Brain microvascular endothelial cell (primary cell): Measurements from ENCODE around the gene OR5L1.

Experiments used
- DNase-seq: peaks from one replicate; pipeline ENCODE4 v3.0.0-alpha.2; 2020
- H3K27ac ChIP-seq: fragments of 250-450 bp; sonication (Bioruptor Pico); 2 replicates; pipeline ENCODE4 v1.5.1; 2020; ENCODE audit warnings: mild to moderate bottlenecking, moderate library complexity
- H3K27me3 ChIP-seq: fragments of 250-450 bp; sonication (Bioruptor Pico); replicated peaks from 2 replicates; pipeline ENCODE4 v1.5.1; 2020; ENCODE audit warnings: mild to moderate bottlenecking
- H3K36me3 ChIP-seq: fragments of 250-450 bp; sonication (Bioruptor Pico); replicated peaks from 2 replicates; pipeline ENCODE4 v1.5.1; 2020; ENCODE audit warnings: mild to moderate bottlenecking
- H3K4me3 ChIP-seq: 2 replicates; pipeline ENCODE4 v1.5.1; 2011; ENCODE audit warnings: low read depth, mild to moderate bottlenecking, control low read depth, low read length, moderate library complexity
- in situ Hi-C: cut with HindIII; loops from 2 replicates; pipeline ENCODE4 v1.10.0; 2017; ENCODE audit warnings: low sequenced_read_pairs, low pct_ligation_motif_present
- TF ChIP-seq, protein P1 (sequence below): IDR thresholded peaks from 2 replicates; pipeline ENCODE4 v1.5.1; 2011; ENCODE audit warnings: low read depth, mild to moderate bottlenecking, moderate library complexity, low read length, control low read depth, inconsistent platforms; ENCODE audit errors: missing control alignments

OR5L1 gene

DNA sequence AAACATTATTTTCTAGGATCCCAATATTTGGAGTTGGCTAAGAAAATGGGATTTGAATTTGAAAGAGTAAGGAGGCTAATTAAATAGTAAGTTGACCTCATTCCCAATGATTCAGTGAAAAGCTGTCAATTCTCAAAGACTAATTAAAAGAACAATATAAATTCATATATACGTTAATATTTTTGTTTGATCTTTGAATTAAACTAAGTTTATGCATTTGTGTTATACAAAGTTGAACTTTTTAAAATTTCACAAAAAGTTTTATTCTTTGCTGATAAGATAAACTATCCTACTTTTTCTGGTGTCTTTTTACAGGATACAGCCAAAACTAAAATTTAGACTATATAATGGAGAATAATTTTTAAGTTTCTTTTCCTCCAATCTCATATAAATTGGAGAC is at the start of gene OR5L1:
OR5L1 (plus strand) TSS at position 301 of the 400 bp plus-strand sequence. CDS start 100 bp downstream, outside the sequence.
- DNase-seq = no peak
- Histone ChIP-seq H3K4me3 (no peak within 1 kb of the TSS), H3K27me3 (no peaks in the 10 kb centered on the region), H3K27ac (no peak within 1 kb of the TSS), H3K36me3 (no peaks in the 10 kb centered on the region)
- in situ Hi-C loops = no loop called here
- TF ChIP-seq, protein P1, sequence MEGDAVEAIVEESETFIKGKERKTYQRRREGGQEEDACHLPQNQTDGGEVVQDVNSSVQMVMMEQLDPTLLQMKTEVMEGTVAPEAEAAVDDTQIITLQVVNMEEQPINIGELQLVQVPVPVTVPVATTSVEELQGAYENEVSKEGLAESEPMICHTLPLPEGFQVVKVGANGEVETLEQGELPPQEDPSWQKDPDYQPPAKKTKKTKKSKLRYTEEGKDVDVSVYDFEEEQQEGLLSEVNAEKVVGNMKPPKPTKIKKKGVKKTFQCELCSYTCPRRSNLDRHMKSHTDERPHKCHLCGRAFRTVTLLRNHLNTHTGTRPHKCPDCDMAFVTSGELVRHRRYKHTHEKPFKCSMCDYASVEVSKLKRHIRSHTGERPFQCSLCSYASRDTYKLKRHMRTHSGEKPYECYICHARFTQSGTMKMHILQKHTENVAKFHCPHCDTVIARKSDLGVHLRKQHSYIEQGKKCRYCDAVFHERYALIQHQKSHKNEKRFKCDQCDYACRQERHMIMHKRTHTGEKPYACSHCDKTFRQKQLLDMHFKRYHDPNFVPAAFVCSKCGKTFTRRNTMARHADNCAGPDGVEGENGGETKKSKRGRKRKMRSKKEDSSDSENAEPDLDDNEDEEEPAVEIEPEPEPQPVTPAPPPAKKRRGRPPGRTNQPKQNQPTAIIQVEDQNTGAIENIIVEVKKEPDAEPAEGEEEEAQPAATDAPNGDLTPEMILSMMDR = no peak

DNA sequence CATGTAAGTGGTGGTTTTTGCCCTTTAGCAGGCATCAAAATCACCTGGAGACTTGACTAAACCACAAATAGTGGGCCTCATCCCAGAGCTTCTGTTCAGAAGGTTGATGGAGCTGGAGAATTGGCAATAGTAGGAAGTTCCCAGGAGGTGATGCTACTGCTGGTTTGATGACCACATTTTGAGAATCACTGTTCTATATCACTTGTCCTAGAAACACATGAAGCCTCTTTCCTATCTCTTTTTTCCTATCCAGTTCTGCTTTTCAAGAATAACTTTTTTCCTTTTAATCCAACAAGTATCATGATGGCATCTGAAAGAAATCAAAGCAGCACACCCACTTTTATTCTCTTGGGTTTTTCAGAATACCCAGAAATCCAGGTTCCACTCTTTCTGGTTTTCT is 38.0 kb upstream of the OR5L1 start, which contains the start of gene OR5D13:
OR5D13 (plus strand) TSS at position 301 of the 400 bp plus-strand sequence; CDS start at position 301, 0 bp downstream.
- no peak within 1 kb of the TSS for H3K27ac ChIP-seq
- no peak within 1 kb of the TSS for H3K4me3 ChIP-seq
- H3K27me3 ChIP-seq = no peaks in the 10 kb centered on the region
- TF ChIP-seq, protein P1 = no peak
- DNase-seq = no peak
- H3K36me3 ChIP-seq = no peaks in the 10 kb centered on the region
- in situ Hi-C loops = no loop called here

DNA sequence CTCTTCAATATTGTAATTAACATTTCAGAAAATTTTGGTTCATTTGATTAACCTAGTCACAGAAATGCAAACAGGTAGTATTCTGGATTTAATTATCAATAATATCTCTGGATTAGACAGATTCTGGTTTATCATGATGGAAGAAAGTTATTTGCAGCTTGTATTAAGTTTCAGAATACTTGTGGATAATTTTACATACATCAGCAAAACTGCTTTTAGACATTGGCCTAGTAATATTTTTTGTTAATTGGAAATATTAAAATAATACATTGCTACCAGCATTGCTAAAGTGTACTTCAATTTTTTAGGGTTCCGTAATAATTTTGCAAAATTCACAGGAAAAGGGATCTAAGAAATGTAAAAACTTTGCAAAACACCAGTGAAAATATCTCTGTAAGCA is 19.6 kb upstream of the OR5L1 start:
- H3K4me3 ChIP-seq = no peak overlapping the region
- H3K27me3 ChIP-seq = no peaks in the 10 kb centered on the region
- no peak overlapping the region for H3K27ac ChIP-seq
- DNase-seq = no peak
- in situ Hi-C loops = no loop called here
- TF ChIP-seq, protein P1 = no peak
- H3K36me3 ChIP-seq = no peaks in the 10 kb centered on the region

DNA sequence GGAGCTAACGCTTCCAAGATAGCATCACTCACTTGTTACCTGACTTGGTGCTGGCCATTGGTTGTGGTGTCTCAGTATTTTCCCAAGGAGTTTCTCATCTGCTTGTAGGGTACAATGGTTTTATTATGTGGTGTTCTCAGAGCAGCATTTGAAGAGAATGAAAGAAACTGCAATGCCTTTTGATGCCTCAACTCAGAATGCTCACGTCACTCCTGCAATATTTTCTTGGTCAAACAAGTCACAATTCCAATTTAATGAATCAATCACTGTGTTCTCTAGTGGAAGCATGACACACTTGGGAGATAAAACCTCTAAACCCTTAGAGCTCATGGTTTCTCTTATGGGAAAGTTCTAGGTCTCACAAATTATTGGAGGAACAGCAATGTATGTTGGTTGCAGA is 17.8 kb upstream of the OR5L1 start:
- no peaks in the 10 kb centered on the region for H3K27me3 ChIP-seq
- no peak for DNase-seq
- in situ Hi-C loops = no loop called here
- TF ChIP-seq, protein P1 = no peak
- no peaks in the 10 kb centered on the region for H3K36me3 ChIP-seq
- H3K4me3 ChIP-seq = no peak overlapping the region
- no peak overlapping the region for H3K27ac ChIP-seq

DNA sequence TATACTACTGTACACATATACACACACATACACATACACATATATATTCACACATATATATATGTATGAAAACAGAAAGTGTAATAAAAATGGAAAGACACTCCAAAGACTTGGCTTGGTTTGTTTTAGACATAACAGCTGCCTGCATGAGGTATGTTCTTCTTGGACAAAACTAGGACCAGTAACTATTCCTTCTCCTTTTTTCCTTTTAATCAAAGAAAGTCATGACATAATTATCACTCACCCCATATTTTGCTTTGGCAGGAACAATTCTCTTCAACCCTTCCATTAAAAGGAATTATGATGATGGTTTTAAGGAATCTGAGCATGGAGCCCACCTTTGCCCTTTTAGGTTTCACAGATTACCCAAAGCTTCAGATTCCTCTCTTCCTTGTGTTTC is 15.9 kb upstream of the OR5L1 start, which contains the start of gene OR5D14:
OR5D14 (plus strand) TSS at position 301 of the 400 bp plus-strand sequence; CDS start at position 301, 0 bp downstream.
- TF ChIP-seq, protein P1 = no peak
- Histone ChIP-seq H3K27ac (no peak within 1 kb of the TSS), H3K4me3 (no peak within 1 kb of the TSS), H3K27me3 (no peaks in the 10 kb centered on the region), H3K36me3 (no peaks in the 10 kb centered on the region)
- DNase-seq = no peak
- in situ Hi-C loops = no loop called here

DNA sequence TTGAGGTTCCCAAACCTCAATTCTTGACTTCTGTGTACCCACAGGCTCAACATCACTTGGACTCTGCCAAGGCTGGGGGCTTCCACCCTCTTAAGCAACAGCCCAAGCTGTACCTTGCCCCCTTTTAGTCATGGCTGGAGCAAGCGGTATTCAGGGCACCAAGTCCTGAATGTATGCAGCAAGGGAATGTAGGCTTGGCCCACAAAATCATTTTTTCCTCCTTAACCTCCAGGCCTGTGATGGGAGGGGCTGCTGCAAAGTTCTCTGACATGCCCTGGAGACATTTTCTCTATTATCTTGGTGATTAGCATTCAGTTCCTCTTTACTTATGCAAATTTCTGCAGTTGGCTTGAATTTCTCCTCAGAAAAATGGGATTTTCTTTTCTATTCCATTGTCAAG is 4.9 kb upstream of the OR5L1 start:
- H3K27me3 ChIP-seq = no peaks in the 10 kb centered on the region
- no peaks in the 10 kb centered on the region for H3K36me3 ChIP-seq
- H3K4me3 ChIP-seq = no peak overlapping the region
- H3K27ac ChIP-seq = no peak overlapping the region
- no peak for DNase-seq
- in situ Hi-C loops = no loop called here
- TF ChIP-seq, protein P1 = no peak
